Smooth muscle cell (in vitro differentiated cells): ENCODE data around the gene PTH2R. TPM values are rescaled to one million over a fixed set of nuclear protein-coding genes. Genes with fewer than 3 reads are reported as not detected.
"Not testable (repeated sequence)": the region's sequence is repeated elsewhere in the genome, so short reads cannot be mapped to it uniquely, and the experiment has no call there.

Source experiments
- DNase-seq: peaks from one replicate; lab custom pipeline; 2025; ENCODE audit not compliant: unreplicated experiment; lab: John Stamatoyannopoulos, UW
- H2AFZ ChIP-seq: fragments of 200-600 bp; sonication (generic); 2 replicates; pipeline ENCODE4 v1.6.0; 2016; ENCODE audit warnings: antibody characterized with exemption, low read depth, mild to moderate bottlenecking
- H3F3A ChIP-seq: fragments of 200-600 bp; sonication (generic); 2 replicates; pipeline ENCODE4 v1.6.0; 2017; ENCODE audit warnings: antibody characterized with exemption, low read depth
- H3K27ac ChIP-seq: fragments of 200-600 bp; sonication (generic); 2 replicates; pipeline ENCODE4 v1.5.1; 2016; ENCODE audit warnings: low read depth, mild to moderate bottlenecking
- H3K27me3 ChIP-seq: fragments of 200-600 bp; sonication (generic); 2 replicates; pipeline ENCODE4 v1.6.1; 2016; ENCODE audit warnings: low read depth, mild to moderate bottlenecking
- H3K36me3 ChIP-seq: fragments of 200-600 bp; sonication (generic); 2 replicates; pipeline ENCODE4 v1.5.1; 2016; ENCODE audit warnings: low read depth
- H3K4me1 ChIP-seq: fragments of 200-600 bp; sonication (generic); 2 replicates; pipeline ENCODE4 v1.5.1; 2016; ENCODE audit warnings: low read depth
- H3K4me2 ChIP-seq: fragments of 200-600 bp; sonication (generic); 2 replicates; pipeline ENCODE4 v1.6.0; 2016; ENCODE audit warnings: mild to moderate bottlenecking
- H3K4me3 ChIP-seq: fragments of 200-600 bp; sonication (generic); 2 replicates; pipeline ENCODE4 v1.5.1; 2016; ENCODE audit warnings: mild to moderate bottlenecking
- H3K79me2 ChIP-seq: fragments of 200-600 bp; sonication (generic); 2 replicates; pipeline ENCODE4 v1.6.0; 2016; ENCODE audit warnings: low read depth, mild to moderate bottlenecking
- H3K9ac ChIP-seq: fragments of 200-600 bp; sonication (generic); 2 replicates; pipeline ENCODE4 v1.6.0; 2016; ENCODE audit warnings: low read depth
- H3K9me3 ChIP-seq: fragments of 200-600 bp; sonication (generic); replicated peaks from 2 replicates; pipeline ENCODE4 v1.5.1; 2016; ENCODE audit warnings: low read depth
- H4K20me1 ChIP-seq: fragments of 200-600 bp; sonication (generic); 2 replicates; pipeline ENCODE4 v1.6.0; 2016; ENCODE audit warnings: low read depth
- CTCF ChIP-seq: fragments of 200-600 bp; sonication (generic); IDR thresholded peaks from 2 replicates; pipeline ENCODE4 v1.5.1; 2017; ENCODE audit warnings: borderline replicate concordance, mild to moderate bottlenecking, antibody characterized with exemption; ENCODE audit not compliant: insufficient read depth, poor library complexity, severe bottlenecking
- WGBS: methylation state at CpG from one replicate; pipeline ENCODE4 v1.1.7; 2016; ENCODE audit warnings: low lambda C conversion rate; 5-methylcytosine and 5-hydroxymethylcytosine counted together
- polyA plus RNA-seq: library from polyadenylated mRNA; unstranded; fragments of >200 nt; fragmentation: Nextera tagmentation; extraction: Ambion mirVana; gene quantifications from 2 replicates; pipeline ENCODE4 v1.2.1, GENCODE V29; 2016
- total RNA-seq: library from RNA; depleted of rRNA; stranded (reverse); fragments of >200 nt; gene quantifications from 2 replicates; pipeline ENCODE4 v1.2.3, GENCODE V29; 2014

Gene PTH2R
- total and polyA plus RNA-seq, 2 experiments from 2014 or later, result not detected

GRCh38 chr2:208511016-208511415, 104.4 kb downstream of the PTH2R start:
- Histone ChIP-seq H3K27ac (no peak overlapping the region), H3K9me3 (no peaks in the 10 kb centered on the region), H3K4me2 (no peak overlapping the region), H3K79me2 (no peaks in the 10 kb centered on the region), H3K4me3 (no peak overlapping the region), H4K20me1 (no peaks in the 10 kb centered on the region), H3K9ac (no peak overlapping the region), H3F3A (no peaks in the 10 kb centered on the region), H2AFZ (no peak overlapping the region), H3K4me1 (no peaks in the 10 kb centered on the region), H3K27me3 (no peaks in the 10 kb centered on the region), H3K36me3 (no peaks in the 10 kb centered on the region)
- TF ChIP-seq CTCF, result no peak
- no peak for DNase-seq
- WGBS, result 92% methylated on average over 3 of the region's 3 CpGs

- no peak overlapping the region for H3K4me2 ChIP-seq
- no peak for TF ChIP-seq CTCF
- H3K27ac ChIP-seq, result no peak overlapping the region
- no peak overlapping the region for H3K4me3 ChIP-seq
- H3K9ac ChIP-seq, result no peak overlapping the region
- H3K79me2 ChIP-seq, result no peaks in the 10 kb centered on the region
- H3K9me3 ChIP-seq, result no peaks in the 10 kb centered on the region
- no peaks in the 10 kb centered on the region for H4K20me1 ChIP-seq
- H3F3A ChIP-seq, result no peaks in the 10 kb centered on the region
- no peak overlapping the region for H2AFZ ChIP-seq
- WGBS, result 87% methylated on average over 1 of the region's 1 CpG
- H3K4me1 ChIP-seq, result no peaks in the 10 kb centered on the region
- DNase-seq, result no peak
- no peaks in the 10 kb centered on the region for H3K36me3 ChIP-seq
- no peaks in the 10 kb centered on the region for H3K27me3 ChIP-seq
Observed at GRCh38 chr2:208511573-208511972, 105.0 kb downstream of the PTH2R start.

- 95% methylated on average over 1 of the region's 1 CpG for WGBS
- TF ChIP-seq CTCF, result no peak
- no peak overlapping the region for H3K4me3 ChIP-seq
Observed at GRCh38 chr2:208515099-208515498, 108.5 kb downstream of the PTH2R start.

GRCh38 chr2:208523069-208523468, 116.5 kb downstream of the PTH2R start:
- not testable (repeated sequence) for H2AFZ ChIP-seq, H3K9ac ChIP-seq, H4K20me1 ChIP-seq, H3K36me3 ChIP-seq, H3K9me3 ChIP-seq, H3K27ac ChIP-seq, H3K4me2 ChIP-seq, H3K4me1 ChIP-seq, H3K27me3 ChIP-seq, DNase-seq, H3K4me3 ChIP-seq, H3F3A ChIP-seq, H3K79me2 ChIP-seq

More at GRCh38 chr2:208515099-208515498, 108.5 kb downstream of the PTH2R start:
- Histone ChIP-seq H3F3A (no peaks in the 10 kb centered on the region), H2AFZ (no peak overlapping the region), H3K27me3 (no peaks in the 10 kb centered on the region), H3K9me3 (no peaks in the 10 kb centered on the region), H3K79me2 (no peaks in the 10 kb centered on the region), H3K9ac (no peak overlapping the region), H4K20me1 (no peaks in the 10 kb centered on the region), H3K4me1 (no peaks in the 10 kb centered on the region), H3K36me3 (no peaks in the 10 kb centered on the region), H3K27ac (no peak overlapping the region), H3K4me2 (no peak overlapping the region)
- no peak for DNase-seq

GRCh38 chr2:208525165-208525564, 118.6 kb downstream of the PTH2R start:
- not testable (repeated sequence) for H4K20me1 ChIP-seq, H3K9ac ChIP-seq, H2AFZ ChIP-seq, H3K4me1 ChIP-seq, H3K4me2 ChIP-seq, DNase-seq, H3K36me3 ChIP-seq, H3K9me3 ChIP-seq, H3K4me3 ChIP-seq, H3K79me2 ChIP-seq, H3K27me3 ChIP-seq, H3K27ac ChIP-seq, H3F3A ChIP-seq
- WGBS, result 67% methylated on average over 6 of the region's 6 CpGs
